ENCODE results near the gene CAMKMT. TPM values are rescaled to one million over a fixed set of nuclear protein-coding genes. Genes with fewer than 3 reads are reported as not detected.

Gene CAMKMT
- total RNA-seq, 1 experiment from 2014 or later = 12.5 TPM

GRCh38 chr2:44805401-44806235 is 443.9 kb downstream of the CAMKMT start:
- DNase-seq (ENCODE audit: low spot score) = no peak
- H3K27ac ChIP-seq (ENCODE audit: low read depth, low read length, poor library complexity, severe bottlenecking) = no peak overlapping the region
- H3K4me3 ChIP-seq (ENCODE audit: low read depth, low read length, poor library complexity, severe bottlenecking) = no peak overlapping the region
- intact Hi-C loops (cut with micrococcal nuclease; ENCODE audit: unreplicated experiment) = no loop called here
- no peaks in the 10 kb centered on the region for H3K36me3 ChIP-seq (ENCODE audit: insufficient read depth, low read length, poor library complexity, severe bottlenecking)
- peaks cover 96% of the 10 kb centered on the region for H3K27me3 ChIP-seq (replicated peaks; ENCODE audit: insufficient read depth, low read depth, low read length, poor library complexity)
- no peak for TF ChIP-seq CTCF (conservative IDR thresholded peaks at IDR 0.05; ENCODE audit: low read depth, low read length)
- TF ChIP-seq EZH2 (IDR thresholded peaks at IDR 0.05; ENCODE audit: borderline replicate concordance, low read depth, low read length, poor library complexity, severe bottlenecking) = no peak
- H3K9me3 ChIP-seq (ENCODE audit: low read depth, low read length, poor library complexity, severe bottlenecking) = no peaks in the 10 kb centered on the region
- H3K4me1 ChIP-seq (ENCODE audit: insufficient read depth, low read length, poor library complexity, severe bottlenecking) = no peaks in the 10 kb centered on the region
- CTCF ChIA-PET = no interaction called here
- BruUV-seq (replicated peaks) = no TSS peak
- POLR2A ChIA-PET (ENCODE audit: low non-redundant PET) = no interaction called here

- H3K27ac ChIP-seq (ENCODE audit: low read depth, low read length, poor library complexity, severe bottlenecking) = no peak overlapping the region
- H3K4me3 ChIP-seq (ENCODE audit: low read depth, low read length, poor library complexity, severe bottlenecking) = no peak overlapping the region
- no peak for TF ChIP-seq CTCF (conservative IDR thresholded peaks at IDR 0.05; ENCODE audit: low read depth, low read length)
- TF ChIP-seq EZH2 (IDR thresholded peaks at IDR 0.05; ENCODE audit: borderline replicate concordance, low read depth, low read length, poor library complexity, severe bottlenecking) = no peak
- CTCF ChIA-PET = no interaction called here
- POLR2A ChIA-PET (ENCODE audit: low non-redundant PET) = no interaction called here
- H3K27me3 ChIP-seq (replicated peaks; ENCODE audit: insufficient read depth, low read depth, low read length, poor library complexity) = peaks cover 96% of the 10 kb centered on the region
- BruUV-seq (replicated peaks) = no TSS peak
- intact Hi-C loops (cut with micrococcal nuclease; ENCODE audit: unreplicated experiment) = no loop called here
- H3K36me3 ChIP-seq (ENCODE audit: insufficient read depth, low read length, poor library complexity, severe bottlenecking) = no peaks in the 10 kb centered on the region
- H3K9me3 ChIP-seq (ENCODE audit: low read depth, low read length, poor library complexity, severe bottlenecking) = no peaks in the 10 kb centered on the region
- H3K4me1 ChIP-seq (ENCODE audit: insufficient read depth, low read length, poor library complexity, severe bottlenecking) = no peaks in the 10 kb centered on the region
- DNase-seq (ENCODE audit: low spot score) = no peak
Measured at GRCh38 chr2:44807201-44808025, 445.7 kb downstream of the CAMKMT start.

GRCh38 chr2:44810892-44811530 is 449.3 kb downstream of the CAMKMT start:
- DNase-seq (ENCODE audit: low spot score) = no peak
- H3K4me1 ChIP-seq (ENCODE audit: insufficient read depth, low read length, poor library complexity, severe bottlenecking) = no peaks in the 10 kb centered on the region
- no TSS peak for BruUV-seq (replicated peaks)
- intact Hi-C loops (cut with micrococcal nuclease; ENCODE audit: unreplicated experiment) = no loop called here
- no peaks in the 10 kb centered on the region for H3K9me3 ChIP-seq (ENCODE audit: low read depth, low read length, poor library complexity, severe bottlenecking)
- H3K36me3 ChIP-seq (ENCODE audit: insufficient read depth, low read length, poor library complexity, severe bottlenecking) = no peaks in the 10 kb centered on the region
- no peak overlapping the region for H3K27ac ChIP-seq (ENCODE audit: low read depth, low read length, poor library complexity, severe bottlenecking)
- H3K4me3 ChIP-seq (ENCODE audit: low read depth, low read length, poor library complexity, severe bottlenecking) = no peak overlapping the region
- H3K27me3 ChIP-seq (replicated peaks; ENCODE audit: insufficient read depth, low read depth, low read length, poor library complexity) = peaks cover 85% of the 10 kb centered on the region
- POLR2A ChIA-PET (ENCODE audit: low non-redundant PET) = no interaction called here
- TF ChIP-seq CTCF (conservative IDR thresholded peaks at IDR 0.05; ENCODE audit: low read depth, low read length) = no peak
- TF ChIP-seq EZH2 (IDR thresholded peaks at IDR 0.05; ENCODE audit: borderline replicate concordance, low read depth, low read length, poor library complexity, severe bottlenecking) = no peak
- CTCF ChIA-PET = no interaction called here
